Body of pancreas (tissue), 4 donors: ENCODE results near the gene PALM3. TPM values are rescaled to one million over a fixed set of nuclear protein-coding genes. Genes with fewer than 3 reads are reported as not detected.
A peak's percentile ranks its signal among the peaks of the same experiment; 100 is the strongest.

Source experiments
- ATAC-seq: fragments of 150-250 bp; one replicate; pipeline ENCODE4 v1.9.1; 2016
- DNase-seq, 4 donors: peaks; one replicate each; pipeline ENCODE4 v3.0.0-alpha.2; 2019
- H3K27ac ChIP-seq, 4 donors: fragments of 200-600 bp; sonication (generic); 1 replicate in 3 of 4; 2 replicates in 1 of 4; pipeline versions ENCODE4 v1.5.1 to v1.6.1; 2016 to 2019; ENCODE audit warnings: mild to moderate bottlenecking in 1 of 4, mixed read lengths in 1 of 4, moderate library complexity in 1 of 4
- H3K27me3 ChIP-seq, 2 donors: fragments of 200-600 bp; sonication (generic); one replicate each; pipeline ENCODE4 v1.6.0; 2016; ENCODE audit warnings: mild to moderate bottlenecking in 1 of 2
- H3K36me3 ChIP-seq, 2 donors: fragments of 200-600 bp; sonication (generic); replicated peaks in 1 of 2; 2 replicates each; pipeline ENCODE4 v1.5.1; 2016; ENCODE audit warnings: low read depth in 2 of 2; ENCODE audit not compliant: insufficient read depth in 1 of 2
- H3K4me1 ChIP-seq: fragments of 200-600 bp; sonication (generic); one replicate; pipeline ENCODE4 v1.6.0; 2016
- H3K4me3 ChIP-seq, 2 donors: fragments of 200-600 bp; sonication (generic); 1 replicate in 1 of 2; 2 replicates in 1 of 2; pipeline ENCODE4 v1.5.1; 2016 to 2019
- H3K9me3 ChIP-seq, 3 donors: fragments of 200-600 bp; sonication (generic); 1 replicate in 2 of 3; 2 replicates in 1 of 3; pipeline ENCODE4 v1.5.1; 2016
- POLR2A ChIP-seq, 3 donors: fragments of 450-650 bp; IDR thresholded peaks; one replicate each; pipeline ENCODE4 v1.6.1; 2016; ENCODE audit warnings: antibody characterized with exemption in 3 of 3, mild to moderate bottlenecking in 2 of 3
- WGBS, 2 donors: methylation state at CpG; one replicate each; pipeline ENCODE4 v1.1.5; 2017; 5-methylcytosine and 5-hydroxymethylcytosine counted together
- intact Hi-C: fragments of 100-400 bp; cut with DNase I; formaldehyde crosslinking; loops from one replicate; pipeline ENCODE4 v1.15.1; 2023
- total RNA-seq, 2 donors: library from RNA; depleted of rRNA; stranded (reverse); fragments of >200 nt; gene quantifications; one replicate each; pipeline ENCODE4 v1.1.0, GENCODE V29; 2016
- TF ChIP-seq, protein P1 (sequence below), 7 experiments: fragments of 450-650 bp in 4 of 7; fragments of 200-600 bp in 3 of 7; sonication (generic) in 3 of 7; IDR thresholded peaks; one replicate each; pipeline ENCODE4 v1.5.1; 2016 to 2019; ENCODE audit warnings: antibody characterized with exemption in 7 of 7

The PALM3 gene
- total RNA-seq, 2 donors from 2014 or later = 17.4 to 28.3 TPM

DNA sequence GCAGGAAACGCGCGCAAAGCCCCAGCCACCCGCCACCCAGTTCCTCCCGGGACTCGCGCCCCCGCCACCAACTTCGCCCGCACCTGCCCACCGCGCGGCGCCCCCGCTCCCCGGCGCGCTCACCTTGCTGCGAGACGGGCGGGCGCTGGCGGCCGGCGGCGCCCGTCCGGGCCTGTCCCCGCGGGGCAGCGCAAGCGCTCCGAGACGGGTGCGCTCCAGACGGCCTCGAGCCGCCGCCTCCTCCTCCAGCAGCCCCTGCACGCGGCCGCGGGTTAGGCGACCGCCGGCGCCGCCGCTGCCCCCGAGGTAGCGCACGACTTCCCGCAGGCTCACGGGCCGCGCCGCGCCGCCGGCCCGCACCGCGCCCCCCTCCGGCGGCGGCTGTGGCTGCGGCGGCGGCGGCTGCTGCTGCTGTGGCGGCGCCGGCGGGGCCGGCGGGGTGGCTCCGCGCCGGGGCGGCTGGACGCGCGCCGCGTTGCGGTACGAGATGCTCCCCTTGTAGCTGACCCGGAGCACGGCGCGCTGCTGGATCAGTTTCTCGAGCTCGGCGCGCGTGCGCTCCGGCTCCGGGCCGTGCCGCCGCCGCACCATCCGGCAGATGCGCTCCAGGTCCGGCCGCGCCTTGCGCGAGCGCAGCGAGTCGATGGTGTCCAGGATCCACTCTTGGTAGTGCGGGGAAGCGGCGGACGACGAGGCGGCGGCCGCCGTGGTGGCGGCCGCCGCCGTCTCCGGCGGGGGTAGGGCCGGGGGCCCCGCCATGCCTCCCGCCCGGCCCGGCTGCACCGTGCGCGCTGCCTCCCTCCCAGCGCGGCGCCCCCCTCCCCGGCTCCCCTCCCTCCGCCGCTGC, 28.0 kb upstream of the PALM3 start:
- Histone ChIP-seq H3K36me3 (no peaks in the 10 kb centered on the region), H3K4me1 (peaks cover 26% of the 10 kb centered on the region), H3K9me3 (no peaks in the 10 kb centered on the region), H3K4me3 (peak overlapping the region; percentile 35 to 45), H3K27me3 (no peaks in the 10 kb centered on the region), H3K27ac (peak overlapping the region; percentile 25 to 97 (median 69))
- TF ChIP-seq, protein P1, sequence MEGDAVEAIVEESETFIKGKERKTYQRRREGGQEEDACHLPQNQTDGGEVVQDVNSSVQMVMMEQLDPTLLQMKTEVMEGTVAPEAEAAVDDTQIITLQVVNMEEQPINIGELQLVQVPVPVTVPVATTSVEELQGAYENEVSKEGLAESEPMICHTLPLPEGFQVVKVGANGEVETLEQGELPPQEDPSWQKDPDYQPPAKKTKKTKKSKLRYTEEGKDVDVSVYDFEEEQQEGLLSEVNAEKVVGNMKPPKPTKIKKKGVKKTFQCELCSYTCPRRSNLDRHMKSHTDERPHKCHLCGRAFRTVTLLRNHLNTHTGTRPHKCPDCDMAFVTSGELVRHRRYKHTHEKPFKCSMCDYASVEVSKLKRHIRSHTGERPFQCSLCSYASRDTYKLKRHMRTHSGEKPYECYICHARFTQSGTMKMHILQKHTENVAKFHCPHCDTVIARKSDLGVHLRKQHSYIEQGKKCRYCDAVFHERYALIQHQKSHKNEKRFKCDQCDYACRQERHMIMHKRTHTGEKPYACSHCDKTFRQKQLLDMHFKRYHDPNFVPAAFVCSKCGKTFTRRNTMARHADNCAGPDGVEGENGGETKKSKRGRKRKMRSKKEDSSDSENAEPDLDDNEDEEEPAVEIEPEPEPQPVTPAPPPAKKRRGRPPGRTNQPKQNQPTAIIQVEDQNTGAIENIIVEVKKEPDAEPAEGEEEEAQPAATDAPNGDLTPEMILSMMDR (IDR thresholded peaks at IDR 0.05) = peak in 2 of 7 experiments; percentile 42 to 48
- no peak for TF ChIP-seq POLR2A (IDR thresholded peaks at IDR 0.05)
- ATAC-seq = peak; percentile 20
- intact Hi-C loops = loop anchor here (10.0 kb wide), 1 partner anchor 45 kb away; the partner anchor contains the start of gene ASF1B
- 0% methylated on average over 3 to 45 of the region's 142 CpGs for WGBS, 2 donors
- peak; percentile 49 to 63 (median 55) for DNase-seq

DNA sequence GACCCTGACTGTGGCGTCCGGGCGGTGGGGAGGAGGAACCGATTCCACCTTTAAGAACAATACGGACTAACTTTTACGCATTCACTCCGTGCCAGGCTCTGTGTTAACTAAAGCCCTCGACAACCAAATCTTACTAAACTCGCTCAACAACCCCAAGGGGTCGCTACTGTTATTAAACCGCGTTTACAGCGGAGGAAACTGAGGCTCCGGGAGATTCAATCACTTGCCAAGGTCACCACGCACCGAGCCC, 27.5 kb upstream of the PALM3 start:
- peaks cover 26% of the 10 kb centered on the region for H3K4me1 ChIP-seq
- intact Hi-C loops = loop anchor here (10.0 kb wide), 1 partner anchor 45 kb away; the partner anchor contains the start of gene ASF1B
- no peak overlapping the region for H3K4me3 ChIP-seq
- ATAC-seq (no peak), DNase-seq (no peak)
- no peaks in the 10 kb centered on the region for H3K27me3 ChIP-seq
- peak overlapping the region in 3 of 4 donors; percentile 25 to 70 (median 60) for H3K27ac ChIP-seq
- H3K36me3 ChIP-seq = no peaks in the 10 kb centered on the region
- WGBS, 2 donors = 20 to 32% methylated on average over 8 to 16 of the region's 16 CpGs
- no peak for TF ChIP-seq POLR2A (IDR thresholded peaks at IDR 0.05)
- TF ChIP-seq, protein P1 (IDR thresholded peaks at IDR 0.05) = no peak
- H3K9me3 ChIP-seq = no peaks in the 10 kb centered on the region

DNA sequence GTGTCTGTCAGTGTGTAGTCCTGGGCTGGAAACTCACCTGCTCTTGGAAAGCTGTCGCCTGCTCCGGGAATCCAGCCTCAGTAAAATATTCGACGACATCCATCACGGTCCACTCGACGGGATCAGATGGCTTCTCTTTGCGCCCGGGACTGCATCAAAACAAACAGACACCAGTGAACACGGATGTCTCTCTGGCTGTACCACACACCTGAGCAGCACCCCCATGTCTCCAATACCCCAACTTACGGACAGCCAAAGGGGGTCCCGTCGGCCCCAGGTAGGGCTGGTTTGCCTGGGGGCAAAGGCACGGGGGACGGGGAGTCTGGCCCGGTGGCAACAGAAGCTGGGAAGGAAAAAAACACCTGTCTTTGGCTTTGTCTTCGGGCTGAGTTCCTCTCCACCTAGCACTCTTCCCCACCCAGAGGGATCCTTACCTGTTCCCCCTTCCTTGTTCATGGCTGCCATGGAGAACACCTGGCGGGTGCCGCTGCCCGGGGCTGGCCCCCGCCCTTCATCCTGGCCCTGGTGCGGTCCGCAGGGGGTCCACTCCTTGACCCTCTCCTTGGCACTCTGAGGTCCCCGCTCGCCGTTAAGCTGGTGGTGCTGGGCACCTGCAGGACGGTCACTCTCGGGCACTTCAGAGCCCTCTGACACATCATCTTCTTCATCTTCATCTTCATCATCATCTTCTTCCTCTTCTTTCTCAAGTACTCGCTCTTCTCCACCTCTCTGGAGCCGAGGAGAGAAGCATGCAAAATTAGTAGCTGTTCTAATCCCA, 26.9 kb upstream of the PALM3 start:
- DNase-seq (no peak), ATAC-seq (no peak)
- Histone ChIP-seq H3K4me1 (peaks cover 28% of the 10 kb centered on the region), H3K27me3 (no peaks in the 10 kb centered on the region), H3K27ac (peak overlapping the region in 2 of 4 donors; percentile 25 to 60), H3K4me3 (no peak overlapping the region), H3K36me3 (no peaks in the 10 kb centered on the region), H3K9me3 (no peaks in the 10 kb centered on the region)
- WGBS, 2 donors = 88 to 90% methylated on average over 28 of the region's 30 CpGs
- intact Hi-C loops = loop anchor here (10.0 kb wide), 1 partner anchor 46 kb away; the partner anchor contains the start of gene ASF1B
- TF ChIP-seq, protein P1 (IDR thresholded peaks at IDR 0.05) = no peak
- TF ChIP-seq POLR2A (IDR thresholded peaks at IDR 0.05) = no peak

DNA sequence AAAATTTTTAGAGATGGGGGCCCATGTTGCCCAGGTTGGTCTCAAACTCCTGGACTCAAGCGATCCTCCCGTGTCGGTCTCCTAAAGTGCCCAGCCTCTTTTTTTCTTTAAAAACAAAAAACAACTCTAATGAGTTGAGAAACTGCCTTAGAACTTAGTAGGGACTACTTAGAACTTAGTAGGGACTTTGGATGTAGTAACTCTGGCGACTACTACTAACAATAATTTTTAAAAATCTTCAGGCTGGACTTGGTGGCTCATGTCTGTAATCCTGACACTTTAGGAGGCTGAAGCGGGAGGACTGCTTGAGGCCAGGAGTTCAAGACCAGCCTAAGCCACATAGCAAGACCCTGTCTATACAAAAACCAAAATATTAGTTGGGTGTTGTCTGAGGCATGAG, 24.2 kb upstream of the PALM3 start:
- intact Hi-C loops = loop anchor here (10.0 kb wide), 1 partner anchor 49 kb away; the partner anchor contains the start of gene ASF1B
- TF ChIP-seq, protein P1 (IDR thresholded peaks at IDR 0.05) = no peak
- TF ChIP-seq POLR2A (IDR thresholded peaks at IDR 0.05) = no peak
- ATAC-seq (no peak), DNase-seq (no peak)
- 84 to 85% methylated on average over 5 of the region's 5 CpGs for WGBS, 2 donors
- peaks cover 35% of the 10 kb centered on the region for H3K4me1 ChIP-seq
- H3K9me3 ChIP-seq = no peaks in the 10 kb centered on the region
- no peaks in the 10 kb centered on the region for H3K27me3 ChIP-seq
- H3K27ac ChIP-seq = no peak overlapping the region
- H3K36me3 ChIP-seq = no peaks in the 10 kb centered on the region
- no peak overlapping the region for H3K4me3 ChIP-seq
